GM18511 (cell line): ENCODE measurements around the gene ERGIC2.
"Not testable (repeated sequence)": the region's sequence is repeated elsewhere in the genome, so short reads cannot be mapped to it uniquely, and the experiment has no call there.

Source experiments
- ATAC-seq: cut with Tn5 transposase; IDR thresholded peaks from one replicate; pipeline ENCODE4 v1.9.1; 2021; ENCODE audit warnings: mild to moderate bottlenecking, moderate library complexity; ENCODE audit not compliant: unreplicated experiment

The ERGIC2 gene

GRCh38 chr12:29380536-29381523 is at the start of gene ERGIC2:
Gene ERGIC2 (minus strand): TSS chr12:29381172. CDS start chr12:29371633, 9,539 bp downstream.
- ATAC-seq = peak; percentile 94

DNA sequence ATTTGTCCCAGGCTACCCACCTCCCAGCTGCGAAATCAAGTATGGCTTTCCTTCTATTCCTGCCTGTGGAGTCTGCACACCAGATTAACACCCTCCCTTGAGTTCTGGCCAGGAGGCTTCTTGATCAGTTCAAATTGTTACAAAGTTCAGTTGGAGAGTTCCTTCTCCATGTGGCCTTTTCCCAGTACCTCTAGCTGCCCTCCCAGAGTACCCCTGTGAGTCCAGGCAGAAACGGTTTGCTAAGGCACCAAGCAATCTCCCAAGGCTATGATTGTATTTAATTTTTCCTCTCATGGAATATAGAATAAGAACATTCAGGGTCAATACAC is 49.7 kb upstream of the ERGIC2 start:
- no peak for ATAC-seq

DNA sequence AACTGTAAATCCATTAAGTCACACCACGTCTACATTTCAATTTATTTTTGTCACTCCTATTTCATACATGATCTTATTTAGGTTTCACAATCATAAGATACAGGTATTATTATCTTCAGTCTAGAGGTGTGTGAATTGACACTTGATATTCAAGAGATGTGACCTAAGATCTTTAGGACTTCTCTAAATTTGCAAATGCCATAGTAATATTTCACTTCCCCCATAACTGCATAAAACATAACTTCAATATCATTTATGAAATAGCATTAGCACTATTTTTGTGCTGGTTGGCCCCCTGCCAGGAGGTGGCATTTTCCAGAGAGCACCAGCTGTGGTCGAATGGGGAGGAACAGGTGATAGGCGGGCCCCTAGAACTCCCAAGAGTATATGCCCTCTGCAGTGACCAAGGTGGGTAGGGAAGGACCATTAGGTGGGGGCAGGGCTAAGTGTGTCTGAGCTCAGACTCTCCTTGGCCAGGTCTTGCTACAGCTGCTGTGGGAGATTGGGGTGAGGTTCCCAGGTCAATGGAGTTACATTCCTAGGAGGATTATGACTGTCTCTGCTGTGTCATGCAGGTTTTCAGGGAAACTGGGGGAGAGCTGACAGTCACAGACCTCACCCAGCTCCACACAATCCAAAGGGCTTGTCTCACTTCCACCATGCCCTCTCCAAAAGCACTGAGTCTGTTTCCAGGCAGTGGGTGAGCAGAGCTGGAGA is 49.2 kb upstream of the ERGIC2 start:
- no peak for ATAC-seq

- peak; percentile 58 for ATAC-seq
These were observed 47.7 kb upstream of the ERGIC2 start for GRCh38 chr12:29428633-29429032.

GRCh38 chr12:29427964-29428363 is 47.0 kb upstream of the ERGIC2 start:
- peak; percentile 98 for ATAC-seq

DNA sequence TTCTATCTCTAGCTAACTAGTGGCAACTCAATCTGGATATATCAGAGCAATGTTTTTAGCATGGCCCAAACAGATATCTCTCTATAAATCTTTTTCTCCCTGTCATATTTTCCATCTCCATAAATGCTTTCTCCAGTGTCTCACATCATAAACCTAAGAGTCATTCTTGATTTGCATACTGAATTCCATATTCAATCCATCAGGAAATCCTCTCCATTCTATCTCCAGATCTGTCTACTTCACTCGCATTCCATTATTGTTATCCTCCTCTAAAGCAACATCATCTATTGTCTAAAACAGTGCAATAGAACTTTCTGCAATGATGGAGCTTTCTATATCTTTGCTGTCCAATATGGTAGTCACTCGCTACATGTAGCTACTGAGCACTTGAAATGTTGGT is 45.5 kb upstream of the ERGIC2 start:
- ATAC-seq = no peak

DNA sequence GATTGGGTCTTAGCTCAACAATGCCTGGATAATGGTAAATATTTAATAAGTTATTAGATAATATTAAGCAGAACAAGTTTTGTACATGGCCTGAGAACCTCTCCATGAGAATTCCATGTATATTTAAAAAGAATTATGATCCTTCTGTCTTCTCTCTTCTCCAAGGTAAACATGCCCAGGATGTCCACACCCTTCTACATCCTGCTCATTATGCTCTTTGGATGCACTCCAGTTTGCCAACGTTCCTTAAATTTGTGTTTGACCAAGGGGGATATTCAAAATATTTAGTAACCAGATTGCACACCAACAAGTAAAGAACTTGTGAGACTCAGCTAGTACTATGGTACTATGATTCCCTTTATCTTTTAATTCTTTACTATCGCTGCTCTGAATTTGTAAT is 44.8 kb upstream of the ERGIC2 start:
- no peak for ATAC-seq

GRCh38 chr12:29416748-29417147 is 35.8 kb upstream of the ERGIC2 start:
- ATAC-seq = no peak

GRCh38 chr12:29415111-29415510 is 34.1 kb upstream of the ERGIC2 start:
- ATAC-seq = no peak

DNA sequence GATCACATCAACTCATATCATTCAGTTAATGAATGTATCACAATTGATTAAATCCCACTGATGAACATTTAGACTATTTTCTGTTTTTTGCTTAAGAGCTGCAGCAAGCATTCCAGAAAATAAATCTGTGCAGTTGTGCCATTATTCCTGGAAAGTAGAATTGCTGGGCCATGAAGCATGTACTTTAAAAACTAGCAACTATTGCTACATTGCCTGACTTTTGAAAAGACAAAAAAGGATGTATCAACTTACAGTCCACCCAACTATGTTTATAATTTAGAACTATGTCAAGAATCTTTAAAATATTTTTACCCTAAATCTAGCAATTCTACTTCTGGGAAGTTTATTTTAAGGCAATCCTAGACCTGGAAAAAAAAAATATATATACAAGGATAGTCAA is 33.4 kb upstream of the ERGIC2 start:
- no peak for ATAC-seq

GRCh38 chr12:29405561-29405960 is 24.6 kb upstream of the ERGIC2 start:
- no peak for ATAC-seq

DNA sequence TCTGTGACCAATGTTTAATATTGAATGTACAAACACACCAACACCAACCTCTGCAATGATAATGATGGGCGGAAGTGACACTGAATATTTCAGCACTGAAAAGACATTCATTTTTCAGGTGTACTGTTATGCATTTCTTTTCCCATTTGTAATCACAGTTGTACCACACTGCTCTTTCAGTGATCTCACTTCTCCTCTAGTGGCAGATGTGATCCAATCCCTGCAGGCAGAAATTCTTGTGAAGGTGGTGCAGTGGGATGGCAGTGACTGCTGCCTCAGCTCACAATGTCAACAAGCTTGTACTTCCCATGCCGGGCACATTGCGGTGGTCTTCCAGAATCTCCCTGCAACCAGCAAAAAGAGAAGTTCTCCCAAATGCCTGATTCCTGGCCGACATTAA is 23.0 kb upstream of the ERGIC2 start:
- ATAC-seq = no peak

DNA sequence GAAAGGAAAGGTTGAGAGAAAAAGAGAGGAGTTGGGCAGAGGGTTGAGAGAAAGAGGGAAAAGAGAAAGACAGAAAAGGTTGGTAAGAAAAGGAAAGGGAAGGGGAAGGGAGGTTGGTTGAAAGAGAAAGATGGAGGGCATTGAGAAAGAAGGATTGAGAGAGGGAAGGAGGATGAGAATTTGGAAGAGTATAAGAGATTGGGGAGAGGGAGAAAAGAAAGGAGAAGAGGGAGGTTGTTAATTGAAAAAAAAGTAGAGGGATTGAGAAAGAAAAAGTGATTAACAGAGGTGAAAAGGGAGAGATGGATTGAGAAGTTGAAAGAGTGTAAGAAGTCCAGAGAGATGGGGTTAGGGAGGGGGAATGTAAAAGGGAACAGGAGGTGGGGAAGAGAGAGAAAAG is 21.5 kb upstream of the ERGIC2 start:
- no peak for ATAC-seq

DNA sequence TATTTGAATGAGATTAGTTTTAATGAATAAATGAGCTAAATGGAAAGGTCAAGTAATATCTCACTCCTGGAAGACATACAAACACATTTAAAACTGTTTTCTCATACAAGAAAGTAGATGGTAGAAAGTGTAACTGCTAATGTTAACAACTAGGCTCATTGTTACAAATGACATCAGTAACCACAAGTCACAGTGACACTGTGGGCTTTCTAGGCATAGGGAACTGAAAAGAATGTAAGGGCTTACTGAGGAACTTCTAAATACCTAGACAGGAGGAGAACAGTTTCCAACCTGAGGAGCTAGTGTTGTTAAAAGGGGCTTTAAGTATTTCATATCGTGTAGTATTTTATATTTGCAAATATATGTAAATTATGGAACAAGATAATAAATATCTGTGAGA is 17.5 kb upstream of the ERGIC2 start:
- ATAC-seq = peak; percentile 72

DNA sequence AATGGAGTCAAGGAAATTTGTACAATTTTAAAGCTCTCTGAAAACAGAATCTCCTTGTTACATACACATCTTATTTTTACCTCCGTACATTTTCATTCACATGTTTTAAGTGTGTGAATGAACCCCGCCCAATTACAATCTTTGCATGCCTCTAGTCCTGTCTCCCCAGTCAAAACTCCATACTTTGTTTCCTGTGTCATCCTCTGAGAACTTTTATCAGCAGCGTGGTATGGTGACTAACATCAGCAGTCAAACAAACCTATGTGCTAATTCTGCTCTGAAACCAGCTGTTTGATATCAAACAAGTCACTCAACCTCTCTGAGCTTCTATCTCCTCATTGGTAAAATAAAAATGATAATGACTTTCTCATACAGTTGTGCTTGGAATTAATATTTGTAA is 15.8 kb upstream of the ERGIC2 start:
- no peak for ATAC-seq

- ATAC-seq = no peak
These were observed 14.4 kb upstream of the ERGIC2 start for GRCh38 chr12:29395356-29395755.

- ATAC-seq = not testable (repeated sequence)
These were observed 9.4 kb upstream of the ERGIC2 start for GRCh38 chr12:29390419-29390818.

- no peak for ATAC-seq
These were observed 8.4 kb upstream of the ERGIC2 start for GRCh38 chr12:29389295-29389919.

DNA sequence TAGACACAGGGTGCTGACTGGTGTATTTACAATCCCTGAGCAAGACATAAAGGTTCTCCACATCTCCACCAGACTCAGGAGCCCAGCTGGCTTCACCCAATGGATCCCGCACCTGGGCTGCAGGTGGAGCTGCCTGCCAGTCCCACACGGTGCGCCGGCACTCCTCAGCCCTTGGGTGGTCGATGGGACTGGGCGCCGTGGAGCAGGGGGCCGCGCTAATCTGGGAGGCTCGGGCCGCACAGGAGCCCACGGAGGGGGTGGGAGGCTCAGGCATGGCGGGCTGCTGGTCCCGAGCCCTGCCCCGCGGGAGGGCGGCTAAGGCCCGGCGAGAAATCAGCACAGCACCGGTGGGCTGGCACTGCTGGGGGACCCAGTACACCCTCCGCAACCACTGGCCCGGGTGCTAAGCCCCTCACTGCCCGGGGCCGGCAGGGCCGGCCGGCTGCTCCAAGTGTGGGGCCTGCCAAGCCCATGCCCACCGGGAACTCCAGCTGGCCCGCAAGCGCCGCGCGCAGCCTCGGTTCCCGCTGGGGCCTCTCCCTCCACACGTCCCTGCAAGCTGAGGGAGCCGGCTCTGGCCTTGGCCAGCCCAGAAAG is 5.2 kb upstream of the ERGIC2 start:
- not testable (repeated sequence) for ATAC-seq

GRCh38 chr12:29385194-29385593 is 4.2 kb upstream of the ERGIC2 start:
- ATAC-seq = not testable (repeated sequence)

GRCh38 chr12:29382251-29382650 is 1.3 kb upstream of the ERGIC2 start:
- ATAC-seq = no peak
